Ishikawa (cell line): ENCODE measurements around the gene DNAJC9.

Experiments
- CEBPB ChIP-seq: IDR thresholded peaks from 2 replicates; pipeline ENCODE4 v1.6.1; 2012
- CREB1 ChIP-seq: IDR thresholded peaks from 2 replicates; pipeline ENCODE4 v1.6.1; 2012; ENCODE audit warnings: low read depth
- EGR1 ChIP-seq: IDR thresholded peaks from 2 replicates; pipeline ENCODE4 v1.6.1; 2012
- EP300 ChIP-seq: IDR thresholded peaks from 2 replicates; pipeline ENCODE4 v1.6.1; 2012; ENCODE audit warnings: borderline replicate concordance
- FOXM1 ChIP-seq: IDR thresholded peaks from 2 replicates; pipeline ENCODE4 v1.6.1; 2012; ENCODE audit warnings: low read depth, borderline replicate concordance
- MAX ChIP-seq: IDR thresholded peaks from 2 replicates; pipeline ENCODE4 v1.6.1; 2012
- NFIC ChIP-seq: IDR thresholded peaks from 2 replicates; pipeline ENCODE4 v1.6.1; 2012
- RAD21 ChIP-seq: IDR thresholded peaks from 2 replicates; pipeline ENCODE4 v1.6.1; 2012; ENCODE audit warnings: low read depth
- TAF1 ChIP-seq: IDR thresholded peaks from 2 replicates; pipeline ENCODE4 v1.6.1; 2012; ENCODE audit warnings: low read depth, mild to moderate bottlenecking
- TCF12 ChIP-seq: IDR thresholded peaks from 2 replicates; pipeline ENCODE4 v1.6.1; 2012; ENCODE audit warnings: low read depth
- TEAD4 ChIP-seq: IDR thresholded peaks from 2 replicates; pipeline ENCODE4 v1.6.1; 2012
- YY1 ChIP-seq: IDR thresholded peaks from 2 replicates; pipeline ENCODE4 v1.6.1; 2012; ENCODE audit warnings: low read depth
- ZBTB7A ChIP-seq: IDR thresholded peaks from 2 replicates; pipeline ENCODE4 v1.6.1; 2012; ENCODE audit warnings: low read depth
- TF ChIP-seq, protein P1 (sequence below): IDR thresholded peaks from 2 replicates; pipeline ENCODE4 v1.6.1; 2012; ENCODE audit warnings: low read depth, mild to moderate bottlenecking
- TF ChIP-seq, protein P2 (sequence below): IDR thresholded peaks from 2 replicates; pipeline ENCODE4 v1.6.1; 2012

Gene DNAJC9

GRCh38 chr10:73287441-73287840 lies 40.4 kb upstream of the DNAJC9 start:
- no peak for TF ChIP-seq FOXM1
- no peak for TF ChIP-seq CREB1
- TF ChIP-seq TCF12 = no peak
- no peak for TF ChIP-seq CEBPB
- TF ChIP-seq EGR1 = no peak
- TF ChIP-seq, protein P1, sequence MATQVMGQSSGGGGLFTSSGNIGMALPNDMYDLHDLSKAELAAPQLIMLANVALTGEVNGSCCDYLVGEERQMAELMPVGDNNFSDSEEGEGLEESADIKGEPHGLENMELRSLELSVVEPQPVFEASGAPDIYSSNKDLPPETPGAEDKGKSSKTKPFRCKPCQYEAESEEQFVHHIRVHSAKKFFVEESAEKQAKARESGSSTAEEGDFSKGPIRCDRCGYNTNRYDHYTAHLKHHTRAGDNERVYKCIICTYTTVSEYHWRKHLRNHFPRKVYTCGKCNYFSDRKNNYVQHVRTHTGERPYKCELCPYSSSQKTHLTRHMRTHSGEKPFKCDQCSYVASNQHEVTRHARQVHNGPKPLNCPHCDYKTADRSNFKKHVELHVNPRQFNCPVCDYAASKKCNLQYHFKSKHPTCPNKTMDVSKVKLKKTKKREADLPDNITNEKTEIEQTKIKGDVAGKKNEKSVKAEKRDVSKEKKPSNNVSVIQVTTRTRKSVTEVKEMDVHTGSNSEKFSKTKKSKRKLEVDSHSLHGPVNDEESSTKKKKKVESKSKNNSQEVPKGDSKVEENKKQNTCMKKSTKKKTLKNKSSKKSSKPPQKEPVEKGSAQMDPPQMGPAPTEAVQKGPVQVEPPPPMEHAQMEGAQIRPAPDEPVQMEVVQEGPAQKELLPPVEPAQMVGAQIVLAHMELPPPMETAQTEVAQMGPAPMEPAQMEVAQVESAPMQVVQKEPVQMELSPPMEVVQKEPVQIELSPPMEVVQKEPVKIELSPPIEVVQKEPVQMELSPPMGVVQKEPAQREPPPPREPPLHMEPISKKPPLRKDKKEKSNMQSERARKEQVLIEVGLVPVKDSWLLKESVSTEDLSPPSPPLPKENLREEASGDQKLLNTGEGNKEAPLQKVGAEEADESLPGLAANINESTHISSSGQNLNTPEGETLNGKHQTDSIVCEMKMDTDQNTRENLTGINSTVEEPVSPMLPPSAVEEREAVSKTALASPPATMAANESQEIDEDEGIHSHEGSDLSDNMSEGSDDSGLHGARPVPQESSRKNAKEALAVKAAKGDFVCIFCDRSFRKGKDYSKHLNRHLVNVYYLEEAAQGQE = no peak
- no peak for TF ChIP-seq EP300
- TF ChIP-seq RAD21 = no peak
- TF ChIP-seq, protein P2, sequence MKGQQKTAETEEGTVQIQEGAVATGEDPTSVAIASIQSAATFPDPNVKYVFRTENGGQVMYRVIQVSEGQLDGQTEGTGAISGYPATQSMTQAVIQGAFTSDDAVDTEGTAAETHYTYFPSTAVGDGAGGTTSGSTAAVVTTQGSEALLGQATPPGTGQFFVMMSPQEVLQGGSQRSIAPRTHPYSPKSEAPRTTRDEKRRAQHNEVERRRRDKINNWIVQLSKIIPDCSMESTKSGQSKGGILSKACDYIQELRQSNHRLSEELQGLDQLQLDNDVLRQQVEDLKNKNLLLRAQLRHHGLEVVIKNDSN = no peak
- no peak for TF ChIP-seq YY1
- TF ChIP-seq NFIC = no peak
- no peak for TF ChIP-seq ZBTB7A
- no peak for TF ChIP-seq TEAD4
- no peak for TF ChIP-seq MAX
- no peak for TF ChIP-seq TAF1

DNA sequence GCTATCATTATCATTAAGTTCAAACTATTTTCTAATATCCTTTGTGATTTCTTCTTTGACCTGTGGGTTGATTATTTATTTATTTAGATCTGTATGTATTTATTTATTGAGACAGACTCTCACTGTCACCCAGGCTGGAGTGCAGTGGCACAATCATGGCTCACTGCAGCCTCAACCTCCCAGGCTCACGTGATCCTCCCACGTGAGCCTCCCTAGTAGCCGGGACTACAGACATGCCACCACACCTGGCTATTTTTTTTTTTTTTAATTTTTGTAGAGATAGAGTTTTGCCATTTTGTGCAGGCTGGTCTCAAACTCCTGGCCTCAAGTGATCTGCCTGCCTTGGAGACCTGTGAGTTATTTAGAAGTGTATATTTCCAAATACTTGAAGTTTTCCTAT lies 34.0 kb upstream of the DNAJC9 start:
- TF ChIP-seq FOXM1 = no peak
- no peak for TF ChIP-seq EGR1
- TF ChIP-seq, protein P2 = no peak
- TF ChIP-seq, protein P1 = no peak
- no peak for TF ChIP-seq TAF1
- TF ChIP-seq ZBTB7A = no peak
- no peak for TF ChIP-seq YY1
- TF ChIP-seq TCF12 = no peak
- no peak for TF ChIP-seq NFIC
- TF ChIP-seq MAX = no peak
- no peak for TF ChIP-seq RAD21
- TF ChIP-seq TEAD4 = no peak

- TF ChIP-seq TAF1 = no peak
- TF ChIP-seq NFIC = no peak
- no peak for TF ChIP-seq TEAD4
- no peak for TF ChIP-seq CREB1
These were observed 17.4 kb upstream of the DNAJC9 start for GRCh38 chr10:73264423-73264822.

- no peak for TF ChIP-seq TCF12
- TF ChIP-seq RAD21 = peak; percentile 65
These were observed 16.8 kb upstream of the DNAJC9 start for GRCh38 chr10:73263693-73264347.

DNA sequence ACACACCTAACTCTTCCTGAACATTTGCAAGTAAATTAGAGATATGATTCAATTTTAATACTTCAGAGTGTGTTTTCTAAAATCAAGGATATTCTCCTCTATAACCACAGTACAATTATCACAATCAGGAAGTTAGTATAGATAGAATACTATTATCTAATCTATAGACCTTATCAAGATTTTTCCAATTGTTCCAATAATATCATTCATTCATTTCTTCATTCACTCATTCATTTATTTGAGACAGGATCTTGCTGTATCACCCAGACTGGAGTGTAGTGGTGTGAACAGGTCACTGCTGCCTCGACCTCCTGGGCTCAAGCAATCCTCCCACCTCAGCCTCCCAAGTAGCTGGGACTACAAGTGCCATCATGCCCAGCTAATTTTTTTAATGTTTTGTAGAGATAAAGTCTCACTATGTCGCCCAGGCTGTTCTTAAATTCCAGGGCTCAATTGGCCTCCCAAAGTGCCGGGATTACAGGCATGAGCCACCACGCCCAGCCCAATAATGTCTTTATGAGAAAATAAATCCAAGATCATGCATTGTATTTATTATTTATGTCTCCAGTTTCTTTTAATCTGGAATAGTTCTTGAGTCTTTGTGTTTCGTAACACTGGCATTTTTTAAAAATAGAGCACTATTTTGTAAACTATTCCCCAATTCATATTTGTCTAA lies 16.0 kb upstream of the DNAJC9 start:
- TF ChIP-seq TCF12 (no peak), EGR1 (no peak), EP300 (no peak), TEAD4 (no peak), TAF1 (no peak), MAX (no peak), CREB1 (no peak), ZBTB7A (no peak), CEBPB (no peak), NFIC (no peak), FOXM1 (no peak), YY1 (no peak), RAD21 (no peak)
- TF ChIP-seq, protein P2 = no peak
- TF ChIP-seq, protein P1 = no peak
